Endothelial cell of umbilical vein (primary cell): ENCODE data around the gene MYRIP.

ENCODE experiments used
- CTCF ChIP-seq, 2 donors: IDR thresholded peaks; 1 replicate in 1 of 2; 2 replicates in 1 of 2; pipeline ENCODE4 v1.5.1; 2011; ENCODE audit warnings: low read length in 2 of 2, mild to moderate bottlenecking in 2 of 2, moderate library complexity in 2 of 2, control low read depth in 1 of 2, inconsistent platforms in 1 of 2, low read depth in 1 of 2; ENCODE audit not compliant: insufficient read depth in 1 of 2; ENCODE audit errors: extremely low read depth in 1 of 2
- EZH2 ChIP-seq: IDR thresholded peaks from 2 replicates; pipeline ENCODE4 v1.6.1; 2012; ENCODE audit warnings: borderline replicate concordance, low read depth, mild to moderate bottlenecking, moderate library complexity, low read length, inconsistent platforms; ENCODE audit not compliant: severe bottlenecking
- JUN ChIP-seq: IDR thresholded peaks from 2 replicates; pipeline ENCODE4 v1.6.1; 2011; ENCODE audit warnings: borderline replicate concordance, low read depth; ENCODE audit not compliant: insufficient read length, insufficient read depth
- MYC ChIP-seq: IDR thresholded peaks from one replicate; pipeline ENCODE4 v1.6.1; 2011; ENCODE audit warnings: mild to moderate bottlenecking, low read depth, low read length
- POLR2A ChIP-seq: IDR thresholded peaks from 2 replicates; pipeline ENCODE4 v1.6.1; 2012; ENCODE audit warnings: low read depth, mild to moderate bottlenecking, control low read depth, low read length
- POLR2AphosphoS5 ChIP-seq: IDR thresholded peaks from 2 replicates; pipeline ENCODE4 v1.6.1; 2012; ENCODE audit warnings: low read depth, mild to moderate bottlenecking, control low read depth, low read length, moderate library complexity; ENCODE audit not compliant: insufficient read depth

- TF ChIP-seq CTCF (IDR thresholded peaks at IDR 0.05; ENCODE audit: extremely low read depth in 1 of 2, insufficient read depth in 1 of 2, low read depth in 1 of 2, low read length in 2 of 2) (no peak), POLR2A (no peak), POLR2AphosphoS5 (no peak), EZH2 (no peak), MYC (no peak), JUN (no peak)
Measured at GRCh38 chr3:40120067-40120692, 310.8 kb downstream of the MYRIP start.
